Lower leg skin (tissue), 4 donors: Measurements from ENCODE around the gene MRPL21. TPM values are rescaled to one million over a fixed set of nuclear protein-coding genes. Genes with fewer than 3 reads are reported as not detected.

Experiments
- DNase-seq, 2 donors: peaks; one replicate each; pipeline ENCODE4 v3.0.0-alpha.2; 2019; ENCODE audit warnings: low spot score in 2 of 2
- H3K4me3 ChIP-seq: fragments of 200-600 bp; sonication (generic); 2 replicates; pipeline ENCODE4 v1.5.1; 2017; ENCODE audit warnings: mild to moderate bottlenecking, low read depth; ENCODE audit not compliant: poor library complexity, severe bottlenecking
- CTCF ChIP-seq, 3 donors: fragments of 450-650 bp; IDR thresholded peaks; one replicate each; pipeline ENCODE4 v1.5.1; 2016; ENCODE audit warnings: antibody characterized with exemption in 3 of 3, mild to moderate bottlenecking in 3 of 3, moderate library complexity in 2 of 3
- POLR2A ChIP-seq, 2 donors: fragments of 450-650 bp; IDR thresholded peaks; one replicate each; pipeline ENCODE4 v1.6.1; 2016 to 2017; ENCODE audit warnings: antibody characterized with exemption in 2 of 2, mild to moderate bottlenecking in 1 of 2, moderate library complexity in 1 of 2
- WGBS, 2 donors: methylation state at CpG; one replicate each; pipeline ENCODE4 v1.1.5; 2018; 5-methylcytosine and 5-hydroxymethylcytosine counted together
- intact Hi-C: fragments of 100-400 bp; cut with DNase I; formaldehyde crosslinking; loops from one replicate; pipeline ENCODE4 v1.15.0; 2023; ENCODE audit warnings: low total_unique reads
- total RNA-seq, 4 donors: library from RNA; depleted of rRNA; stranded (reverse); fragments of >200 nt; gene quantifications; one replicate each; pipeline ENCODE4 v1.1.0, GENCODE V29; 2016

The MRPL21 gene
- total RNA-seq, 4 donors from 2014 or later = 34.0 to 54.5 (median 41.8) TPM

GRCh38 chr11:68947151-68947550 is 43.5 kb upstream of the MRPL21 start:
- no peak for TF ChIP-seq CTCF (IDR thresholded peaks at IDR 0.05)
- TF ChIP-seq POLR2A (IDR thresholded peaks at IDR 0.05) = no peak
- WGBS, 2 donors = 76 to 85% methylated on average over 11 of the region's 11 CpGs

DNA sequence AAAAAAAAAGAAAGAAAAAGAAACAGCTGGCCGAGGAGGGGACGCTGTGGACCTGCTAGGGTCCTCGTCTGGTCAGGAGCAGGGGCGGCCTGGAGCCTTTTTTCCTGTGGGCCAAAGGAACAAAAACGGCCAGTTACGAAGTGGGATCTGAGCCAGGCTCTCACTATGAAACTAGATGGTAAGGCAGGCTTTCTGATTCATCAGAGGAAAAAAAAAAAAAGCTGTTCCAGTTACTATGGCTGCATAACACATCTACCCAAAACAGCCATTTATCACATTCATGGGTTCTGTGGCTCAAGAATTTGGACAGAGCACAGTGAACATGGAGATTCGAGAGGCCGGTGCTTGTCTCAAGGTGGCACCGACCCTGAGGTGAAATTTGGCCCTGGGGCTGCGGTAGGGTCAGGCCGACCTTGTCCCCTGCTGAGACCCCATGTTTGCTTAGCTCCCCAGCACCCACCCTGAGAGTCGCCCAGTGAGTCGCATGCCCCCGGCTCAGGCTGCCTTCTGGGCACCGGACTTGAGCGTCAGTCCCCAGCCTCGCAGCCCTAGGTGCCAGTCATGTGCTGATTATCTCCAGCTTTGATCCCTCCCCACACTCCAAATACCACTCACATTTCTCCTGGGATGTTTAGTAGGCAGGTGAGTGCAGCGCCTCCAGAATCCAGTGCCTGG is 42.9 kb upstream of the MRPL21 start:
- TF ChIP-seq CTCF (IDR thresholded peaks at IDR 0.05) (no peak), POLR2A (IDR thresholded peaks at IDR 0.05) (no peak)
- intact Hi-C loops = no loop called here
- DNase-seq = no peak
- 26 to 34% methylated on average over 12 to 18 of the region's 18 CpGs for WGBS, 2 donors
- no peak overlapping the region for H3K4me3 ChIP-seq

More at GRCh38 chr11:68947151-68947550, 43.5 kb upstream of the MRPL21 start:
- no peak overlapping the region for H3K4me3 ChIP-seq
- no peak for DNase-seq
- intact Hi-C loops = no loop called here

GRCh38 chr11:68942751-68943271 is 39.2 kb upstream of the MRPL21 start:
- intact Hi-C loops = no loop called here
- DNase-seq = no peak
- H3K4me3 ChIP-seq = no peak overlapping the region
- TF ChIP-seq POLR2A (IDR thresholded peaks at IDR 0.05) = no peak
- no peak for TF ChIP-seq CTCF (IDR thresholded peaks at IDR 0.05)
- WGBS, 2 donors = 46 to 53% methylated on average over 5 to 9 of the region's 9 CpGs

DNA sequence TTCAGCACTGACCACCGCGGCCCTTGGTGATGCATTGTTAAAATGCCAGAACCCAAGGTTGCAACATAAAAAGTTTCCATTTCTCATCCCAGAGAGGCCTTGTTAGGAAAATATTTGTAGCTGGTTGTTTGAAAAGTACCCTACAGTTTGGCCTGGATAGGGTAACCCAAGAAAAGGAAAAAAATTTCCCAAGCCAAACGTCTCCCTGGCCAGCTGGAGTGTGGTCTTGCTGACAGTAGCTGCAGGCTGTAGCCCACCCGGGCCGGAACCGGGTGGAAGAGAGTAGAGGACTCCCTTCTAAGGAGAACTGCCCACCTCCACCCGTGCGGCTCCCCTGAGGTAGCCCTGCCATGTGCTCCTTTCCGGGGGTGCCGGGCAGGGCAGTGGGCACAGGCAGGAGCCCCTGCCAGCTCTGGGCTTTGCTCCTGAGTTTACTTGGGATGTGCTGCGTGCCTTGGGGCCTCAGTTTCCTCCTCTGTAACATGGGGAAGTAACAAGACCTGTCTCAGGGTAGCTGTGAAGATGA is 38.5 kb upstream of the MRPL21 start:
- intact Hi-C loops = no loop called here
- TF ChIP-seq CTCF (IDR thresholded peaks at IDR 0.05) (no peak), POLR2A (IDR thresholded peaks at IDR 0.05) (no peak)
- H3K4me3 ChIP-seq = no peak overlapping the region
- DNase-seq = no peak
- 72 to 76% methylated on average over 11 of the region's 11 CpGs for WGBS, 2 donors

GRCh38 chr11:68941324-68942094 is 37.9 kb upstream of the MRPL21 start:
- no peak for DNase-seq
- intact Hi-C loops = no loop called here
- 81 to 91% methylated on average over 12 to 18 of the region's 18 CpGs for WGBS, 2 donors
- no peak for TF ChIP-seq CTCF (IDR thresholded peaks at IDR 0.05)
- no peak for TF ChIP-seq POLR2A (IDR thresholded peaks at IDR 0.05)
- H3K4me3 ChIP-seq = no peak overlapping the region
